NCI-H1417 treated with DMSO at 0.1 percent for 48 hours (cell line): Measurements from ENCODE around the gene CD19.

ENCODE experiments used
- DNase-seq: peaks from one replicate; lab custom pipeline; 2025; lab: John Stamatoyannopoulos, UW

The CD19 gene

GRCh38 chr16:28982949-28983348 is 51.2 kb downstream of the CD19 start:
- DNase-seq = no peak

DNA sequence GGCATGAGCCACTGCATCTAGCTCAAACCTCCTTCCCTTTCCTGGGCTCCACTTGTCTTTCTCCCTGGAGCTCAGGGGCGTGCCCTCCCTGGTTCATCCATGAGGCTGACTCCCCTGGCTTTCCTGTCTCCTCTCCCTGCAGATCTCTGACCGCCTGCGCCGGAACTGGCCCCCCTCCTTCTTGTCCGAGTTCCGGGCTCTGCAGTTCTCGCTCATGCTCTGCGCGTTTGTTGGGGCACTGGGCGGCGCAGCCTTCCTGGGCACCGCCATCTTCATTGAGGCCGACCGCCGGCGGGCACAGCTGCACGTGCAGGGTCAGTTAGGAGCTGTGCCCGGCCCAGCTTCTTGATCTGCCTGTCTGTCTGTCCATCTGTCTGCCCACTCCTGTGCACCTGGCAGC is 51.9 kb downstream of the CD19 start:
- DNase-seq = no peak

GRCh38 chr16:28984091-28984490 is 52.3 kb downstream of the CD19 start:
- DNase-seq = no peak

DNA sequence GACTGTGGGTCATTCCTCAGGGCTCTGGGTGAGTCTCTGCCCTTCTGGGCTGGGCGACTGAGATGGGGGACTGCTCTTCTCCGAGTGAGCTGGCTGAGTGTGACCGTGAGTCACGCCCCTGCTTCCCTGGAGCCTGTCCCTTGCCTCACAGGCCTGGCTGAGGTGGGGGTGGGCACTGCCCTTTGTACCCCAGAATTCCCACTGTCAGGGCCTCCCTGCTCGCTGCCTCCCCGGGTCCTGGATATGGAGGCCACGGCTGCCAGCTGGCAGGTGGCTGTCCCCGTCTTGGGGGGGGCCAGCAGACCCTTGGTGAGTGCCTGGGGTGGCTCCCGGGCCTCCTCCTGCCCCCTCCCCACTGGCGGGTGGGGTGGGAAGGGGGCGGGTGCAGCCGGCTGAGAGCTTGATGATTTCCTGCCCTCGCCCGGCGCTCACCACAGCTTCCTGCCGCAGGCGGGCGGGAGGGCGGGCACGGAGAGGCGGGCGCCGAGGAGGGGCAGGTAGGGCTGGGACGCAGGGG is 52.9 kb downstream of the CD19 start, which contains the start of gene LAT:
Gene LAT (plus strand): TSS at position 434 of the 517 bp plus-strand sequence. CDS start 366 bp downstream, outside the sequence.
- no peak for DNase-seq

DNA sequence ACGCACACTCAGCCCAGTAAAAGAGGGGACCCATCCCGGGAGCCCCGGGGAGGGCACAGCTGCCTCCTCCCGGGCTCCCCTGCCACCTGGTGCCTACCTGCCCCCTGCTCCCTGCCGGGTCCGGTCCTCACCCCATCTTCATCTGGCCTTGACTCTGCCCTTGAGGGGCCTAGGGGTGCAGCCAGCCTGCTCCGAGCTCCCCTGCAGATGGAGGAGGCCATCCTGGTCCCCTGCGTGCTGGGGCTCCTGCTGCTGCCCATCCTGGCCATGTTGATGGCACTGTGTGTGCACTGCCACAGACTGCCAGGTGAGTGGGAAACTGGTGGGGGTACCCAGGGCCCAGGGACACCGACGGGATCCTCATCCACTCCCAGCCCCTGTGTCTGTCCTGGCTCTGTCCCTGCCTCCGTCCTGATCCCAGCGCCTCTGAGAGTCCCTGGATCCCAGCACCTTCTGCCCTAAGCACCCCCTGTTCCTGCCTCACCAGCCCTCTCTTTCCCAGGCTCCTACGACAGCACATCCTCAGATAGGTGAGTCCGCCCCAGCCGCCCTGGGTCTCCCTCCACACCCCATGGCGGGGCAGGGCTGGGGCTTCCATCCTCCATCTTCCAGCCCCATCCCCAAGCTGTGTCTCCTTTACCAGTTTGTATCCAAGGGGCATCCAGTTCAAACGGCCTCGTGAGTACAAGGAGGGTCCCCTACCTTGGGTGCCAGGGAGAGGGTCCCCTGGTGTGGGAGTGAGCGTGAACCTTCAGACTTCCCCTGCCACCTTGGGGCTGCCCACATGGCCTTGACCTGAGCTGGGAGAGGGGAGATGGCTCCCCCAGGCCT is 53.7 kb downstream of the CD19 start:
- no peak for DNase-seq

- no peak for DNase-seq
These were observed 54.3 kb downstream of the CD19 start for GRCh38 chr16:28986046-28986445.

DNA sequence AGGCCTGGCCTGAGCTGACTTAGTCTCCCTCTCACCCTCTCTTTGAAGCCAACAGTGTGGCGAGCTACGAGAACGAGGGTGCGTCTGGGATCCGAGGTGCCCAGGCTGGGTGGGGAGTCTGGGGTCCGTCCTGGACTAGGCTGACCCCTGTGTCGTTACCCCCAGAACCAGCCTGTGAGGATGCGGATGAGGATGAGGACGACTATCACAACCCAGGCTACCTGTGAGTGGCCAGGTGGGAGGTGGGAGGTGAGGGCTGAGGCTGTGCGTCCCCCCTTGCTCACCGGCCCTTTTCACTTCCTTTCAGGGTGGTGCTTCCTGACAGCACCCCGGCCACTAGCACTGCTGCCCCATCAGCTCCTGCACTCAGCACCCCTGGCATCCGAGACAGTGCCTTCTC is 54.7 kb downstream of the CD19 start:
- DNase-seq = no peak

GRCh38 chr16:28987170-28987853 is 55.5 kb downstream of the CD19 start:
- DNase-seq = no peak
